Natural killer cell (primary cell): ENCODE results near the gene LIAS. TPM values are rescaled to one million over a fixed set of nuclear protein-coding genes. Genes with fewer than 3 reads are reported as not detected.

Experiments used
- ATAC-seq, 3 donors: fragments of 150-1000 bp in 2 of 3; fragments of 200-7000 bp in 1 of 3; cut with Tn5 transposase; 1 replicate in 1 of 3; 2 replicates in 2 of 3; pipeline ENCODE4 v1.10.0; 2021; ENCODE audit warnings: mild to moderate bottlenecking in 2 of 3, moderate library complexity in 2 of 3
- DNase-seq, 2 donors: peaks; one replicate each; pipeline versions ENCODE4 v3.0.0 to v3.0.0-alpha.2; 2013 to 2021; ENCODE audit warnings: mixed read lengths in 1 of 2
- H3K27ac ChIP-seq: one replicate; pipeline ENCODE4 v1.5.1; 2013; ENCODE audit warnings: mild to moderate bottlenecking, low read length
- H3K27me3 ChIP-seq: one replicate; pipeline ENCODE4 v1.6.1; 2013; ENCODE audit warnings: low read length; ENCODE audit not compliant: control insufficient read depth, insufficient read depth
- H3K36me3 ChIP-seq: one replicate; pipeline ENCODE4 v1.6.1; 2013; ENCODE audit warnings: low read length; ENCODE audit not compliant: control insufficient read depth, insufficient read depth
- H3K4me1 ChIP-seq: one replicate; pipeline ENCODE4 v1.6.1; 2013; ENCODE audit warnings: low read length; ENCODE audit not compliant: control insufficient read depth, insufficient read depth
- H3K4me3 ChIP-seq: one replicate; pipeline ENCODE4 v1.5.1; 2013; ENCODE audit warnings: low read length
- H3K9me3 ChIP-seq: one replicate; pipeline ENCODE4 v1.6.1; 2013; ENCODE audit warnings: low read length; ENCODE audit not compliant: control insufficient read depth, insufficient read depth
- H3K27ac Mint-ChIP-seq, 2 donors: one replicate each; pipeline ENCODE4 v1.8.0; 2022; ENCODE audit warnings: mild to moderate bottlenecking in 2 of 2, mixed read lengths in 2 of 2, moderate library complexity in 1 of 2
- H3K27me3 Mint-ChIP-seq, 2 donors: one replicate each; pipeline ENCODE4 v1.8.0; 2022; ENCODE audit warnings: low read depth in 2 of 2, mixed read lengths in 2 of 2
- H3K36me3 Mint-ChIP-seq: one replicate; pipeline ENCODE4 v1.8.0; 2022; ENCODE audit warnings: mixed read lengths
- H3K4me1 Mint-ChIP-seq, 2 donors: one replicate each; pipeline ENCODE4 v1.8.0; 2022; ENCODE audit warnings: mixed read lengths in 2 of 2
- H3K4me3 Mint-ChIP-seq: one replicate; pipeline ENCODE4 v1.8.0; 2022; ENCODE audit warnings: mild to moderate bottlenecking, moderate library complexity, mixed read lengths
- H3K9me3 Mint-ChIP-seq, 2 donors: one replicate each; pipeline ENCODE4 v1.8.0; 2022; ENCODE audit warnings: mixed read lengths in 2 of 2
- WGBS: methylation state at CpG from one replicate; pipeline ENCODE4 v1.1.7; 2013; ENCODE audit warnings: missing lambda C conversion rate; ENCODE audit not compliant: insufficient coverage; 5-methylcytosine and 5-hydroxymethylcytosine counted together
- intact Hi-C: fragments of 100-400 bp; cut with micrococcal nuclease; formaldehyde crosslinking; loops from one replicate; pipeline ENCODE4 v1.14.2; 2022
- total RNA-seq, 4 donors: library from RNA; stranded (reverse); fragments of 120-200 nt in 1 of 4; gene quantifications; one replicate each; pipeline versions ENCODE4 v1.2.3 to v1.2.4, GENCODE V29; 2013 to 2022
- TF ChIP-seq, protein P1 (sequence below): fragments of 200-600 bp; IDR thresholded peaks from one replicate; pipeline ENCODE4 v1.8.0; 2022; ENCODE audit warnings: antibody characterized with exemption

The LIAS gene
- total RNA-seq, 3 donors from 2014 or later (not counting 1 experiment from before 2014, with no cell fraction given): 10.6 to 14.3 (median 11.9) TPM

DNA sequence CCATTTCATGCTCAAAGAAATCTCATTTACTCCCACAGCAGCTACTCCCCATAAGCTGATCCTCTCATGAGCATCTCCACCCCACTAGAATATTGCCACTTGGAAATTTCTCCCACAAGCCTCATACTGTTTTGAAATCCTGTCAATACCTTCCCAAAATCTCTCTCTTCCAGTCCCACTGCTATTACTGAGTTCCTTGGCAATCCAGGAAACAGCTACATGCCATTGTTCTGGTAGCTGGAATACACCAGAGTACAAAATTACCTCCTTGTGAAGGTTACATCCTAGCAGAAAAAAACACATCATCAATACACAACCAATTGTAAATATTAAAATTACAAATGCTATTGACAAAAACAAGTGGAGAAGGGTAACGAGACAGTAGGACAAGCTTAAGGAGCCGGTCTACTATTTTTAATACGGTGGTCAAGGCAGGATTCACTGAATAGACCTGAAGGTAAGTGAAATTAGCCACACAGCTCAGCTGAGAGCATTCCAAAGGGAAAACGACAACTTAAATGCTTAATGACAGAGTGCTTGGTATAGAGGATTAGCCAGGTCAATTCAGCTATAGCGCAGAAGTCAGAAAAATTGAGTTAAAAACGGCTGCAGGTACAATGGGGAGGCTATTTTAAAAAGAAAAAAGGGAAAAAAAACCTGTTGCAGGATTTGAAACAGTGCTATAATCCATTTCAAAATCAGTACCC, 6.5 kb upstream of the LIAS start:
- no peaks in the 10 kb centered on the region for H3K27me3 Mint-ChIP-seq
- intact Hi-C loops: loop anchor here (10.0 kb wide), 1 partner anchor 408 kb away; no protein-coding TSS in a partner anchor
- 94% methylated on average over 6 of the region's 6 CpGs for WGBS
- peaks cover 5% of the 10 kb centered on the region for H3K4me1 ChIP-seq
- H3K4me3 Mint-ChIP-seq: no peak overlapping the region
- H3K27me3 ChIP-seq: no peaks in the 10 kb centered on the region
- peaks cover 20 to 24% of the 10 kb centered on the region in 2 donors for H3K4me1 Mint-ChIP-seq
- TF ChIP-seq, protein P1, sequence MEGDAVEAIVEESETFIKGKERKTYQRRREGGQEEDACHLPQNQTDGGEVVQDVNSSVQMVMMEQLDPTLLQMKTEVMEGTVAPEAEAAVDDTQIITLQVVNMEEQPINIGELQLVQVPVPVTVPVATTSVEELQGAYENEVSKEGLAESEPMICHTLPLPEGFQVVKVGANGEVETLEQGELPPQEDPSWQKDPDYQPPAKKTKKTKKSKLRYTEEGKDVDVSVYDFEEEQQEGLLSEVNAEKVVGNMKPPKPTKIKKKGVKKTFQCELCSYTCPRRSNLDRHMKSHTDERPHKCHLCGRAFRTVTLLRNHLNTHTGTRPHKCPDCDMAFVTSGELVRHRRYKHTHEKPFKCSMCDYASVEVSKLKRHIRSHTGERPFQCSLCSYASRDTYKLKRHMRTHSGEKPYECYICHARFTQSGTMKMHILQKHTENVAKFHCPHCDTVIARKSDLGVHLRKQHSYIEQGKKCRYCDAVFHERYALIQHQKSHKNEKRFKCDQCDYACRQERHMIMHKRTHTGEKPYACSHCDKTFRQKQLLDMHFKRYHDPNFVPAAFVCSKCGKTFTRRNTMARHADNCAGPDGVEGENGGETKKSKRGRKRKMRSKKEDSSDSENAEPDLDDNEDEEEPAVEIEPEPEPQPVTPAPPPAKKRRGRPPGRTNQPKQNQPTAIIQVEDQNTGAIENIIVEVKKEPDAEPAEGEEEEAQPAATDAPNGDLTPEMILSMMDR: no peak
- H3K9me3 ChIP-seq: no peaks in the 10 kb centered on the region
- H3K27ac Mint-ChIP-seq: peak overlapping the region; percentile 78 to 82
- H3K27ac ChIP-seq: no peak overlapping the region
- ATAC-seq (no peak), DNase-seq (no peak)
- no peak overlapping the region for H3K4me3 ChIP-seq
- no peaks in the 10 kb centered on the region for H3K9me3 Mint-ChIP-seq
- H3K36me3 Mint-ChIP-seq: peaks cover 35% of the 10 kb centered on the region
- H3K36me3 ChIP-seq: peaks cover 63% of the 10 kb centered on the region

- Mint-ChIP-seq H3K4me3 (no peak overlapping the region), H3K36me3 (peaks cover 42% of the 10 kb centered on the region), H3K27ac (peak overlapping the region; percentile 78 to 82), H3K4me1 (peaks cover 27 to 31% of the 10 kb centered on the region in 2 donors), H3K9me3 (no peaks in the 10 kb centered on the region), H3K27me3 (no peaks in the 10 kb centered on the region)
- no peaks in the 10 kb centered on the region for H3K9me3 ChIP-seq
- ATAC-seq (peak in 1 of 3 donors; percentile 21), DNase-seq (no peak)
- no peak overlapping the region for H3K27ac ChIP-seq
- WGBS: 98% methylated on average over 11 of the region's 11 CpGs
- peaks cover 69% of the 10 kb centered on the region for H3K36me3 ChIP-seq
- H3K4me3 ChIP-seq: no peak overlapping the region
- H3K4me1 ChIP-seq: peaks cover 3% of the 10 kb centered on the region
- TF ChIP-seq, protein P1: no peak
- intact Hi-C loops: loop anchor here (10.0 kb wide), 1 partner anchor 408 kb away; no protein-coding TSS in a partner anchor
- no peaks in the 10 kb centered on the region for H3K27me3 ChIP-seq
Measured at GRCh38 chr4:39452860-39453587, 5.8 kb upstream of the LIAS start.

DNA sequence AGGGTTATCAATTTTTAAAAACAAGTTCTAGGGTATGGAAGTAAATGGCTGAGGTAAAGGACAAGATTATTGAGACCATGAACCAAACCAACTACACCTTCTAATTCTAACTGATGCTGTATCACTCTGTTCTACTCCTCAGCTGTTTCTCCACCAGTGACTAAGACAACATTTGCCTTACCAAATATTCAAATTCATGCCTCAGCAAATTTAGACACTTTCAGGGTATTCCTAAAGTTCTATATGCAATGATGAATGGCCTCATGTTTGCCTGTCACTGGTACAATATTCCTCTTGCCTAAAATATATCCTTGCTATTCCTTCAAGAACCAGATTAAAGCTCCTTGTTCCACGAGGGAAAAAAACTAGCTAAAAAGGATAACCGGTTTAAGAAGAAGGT, 5.1 kb upstream of the LIAS start:
- TF ChIP-seq, protein P1: no peak
- H3K4me3 Mint-ChIP-seq: no peak overlapping the region
- no peaks in the 10 kb centered on the region for H3K9me3 ChIP-seq
- intact Hi-C loops: loop anchor here (10.0 kb wide), 1 partner anchor 409 kb away; no protein-coding TSS in a partner anchor
- peaks cover 8% of the 10 kb centered on the region for H3K4me1 ChIP-seq
- no peak overlapping the region for H3K27ac ChIP-seq
- peaks cover 32 to 38% of the 10 kb centered on the region in 2 donors for H3K4me1 Mint-ChIP-seq
- peaks cover 42% of the 10 kb centered on the region for H3K36me3 Mint-ChIP-seq
- no peaks in the 10 kb centered on the region for H3K27me3 Mint-ChIP-seq
- H3K27me3 ChIP-seq: no peaks in the 10 kb centered on the region
- DNase-seq (no peak), ATAC-seq (no peak)
- peak overlapping the region; percentile 78 to 82 for H3K27ac Mint-ChIP-seq
- 92% methylated on average over 2 of the region's 2 CpGs for WGBS
- no peak overlapping the region for H3K4me3 ChIP-seq
- H3K36me3 ChIP-seq: peaks cover 69% of the 10 kb centered on the region
- H3K9me3 Mint-ChIP-seq: no peaks in the 10 kb centered on the region
